Stomach (tissue), 9 donors: Measurements from ENCODE around the gene ERC1. TPM values are rescaled to one million over a fixed set of nuclear protein-coding genes. Genes with fewer than 3 reads are reported as not detected.

Source experiments
- DNase-seq, 2 donors: peaks; one replicate each; pipeline versions ENCODE4 v3.0.0 to v3.0.0-alpha.2; 2013 to 2019
- H3K27ac ChIP-seq, 5 donors: fragments of 200-600 bp in 4 of 5; sonication (generic) in 4 of 5; one replicate each; pipeline ENCODE4 v1.5.1; 2013 to 2019; ENCODE audit warnings: mild to moderate bottlenecking in 1 of 5, moderate library complexity in 1 of 5
- H3K27me3 ChIP-seq, 3 donors: fragments of 200-600 bp; sonication (generic); one replicate each; pipeline ENCODE4 v1.5.1; 2017 to 2019; ENCODE audit warnings: mixed run types in 1 of 3
- H3K36me3 ChIP-seq, 4 donors: fragments of 200-600 bp; sonication (generic); 1 replicate in 3 of 4; 2 replicates in 1 of 4; pipeline ENCODE4 v1.5.1; 2016 to 2019
- H3K4me1 ChIP-seq, 4 donors: fragments of 200-600 bp; sonication (generic); one replicate each; pipeline ENCODE4 v1.5.1; 2016 to 2019
- H3K4me3 ChIP-seq, 4 donors: fragments of 200-600 bp; sonication (generic) in 3 of 4; one replicate each; pipeline ENCODE4 v1.5.1; 2016 to 2019; ENCODE audit warnings: mild to moderate bottlenecking in 1 of 4
- H3K9me3 ChIP-seq, 4 donors: fragments of 200-600 bp; sonication (generic); one replicate each; pipeline ENCODE4 v1.5.1; 2016 to 2019
- EP300 ChIP-seq: sonication (generic); formaldehyde crosslinking; IDR thresholded peaks from one replicate; pipeline ENCODE4 v1.6.1; 2017; ENCODE audit warnings: antibody characterized with exemption
- POLR2A ChIP-seq, 4 donors: fragments of 450-650 bp; IDR thresholded peaks; one replicate each; pipeline ENCODE4 v1.6.1; 2016; ENCODE audit warnings: antibody characterized with exemption in 4 of 4, control low read depth in 2 of 4, mild to moderate bottlenecking in 1 of 4, moderate library complexity in 1 of 4
- POLR2AphosphoS5 ChIP-seq, 3 donors: sonication (generic); formaldehyde crosslinking; IDR thresholded peaks; one replicate each; pipeline ENCODE4 v1.6.1; 2016; ENCODE audit warnings: antibody characterized with exemption in 3 of 3
- whole genome bisulfite sequencing, 5 donors: extraction: QIAGEN DNeasy Blood & Tissue Kit in 3 of 5; methylation state at CpG; one replicate each; pipeline versions ENCODE4 v1.1.5 to v1.1.7; 2013 to 2018; 5-methylcytosine and 5-hydroxymethylcytosine counted together
- intact Hi-C: fragments of 100-400 bp; cut with DNase I; formaldehyde crosslinking; loops from one replicate; pipeline ENCODE4 v1.15.1; 2023; ENCODE audit warnings: low total_unique reads
- polyA plus RNA-seq, 3 donors: library from polyadenylated mRNA; stranded (reverse); fragments of 200-250 nt; gene quantifications; one replicate each; pipeline ENCODE4 v1.2.3, GENCODE V29; 2013
- total RNA-seq, 5 donors: library from RNA; depleted of rRNA; stranded (reverse); fragments of >200 nt; gene quantifications; one replicate each; pipeline versions ENCODE4 v1.1.0 to v1.2.3, GENCODE V29; 2014 to 2016
- TF ChIP-seq, protein P1 (sequence below), 7 experiments: fragments of 450-650 bp in 4 of 7; fragments of 200-600 bp in 3 of 7; sonication (generic) in 3 of 7; IDR thresholded peaks; one replicate each; pipeline ENCODE4 v1.5.1; 2016 to 2019; ENCODE audit warnings: antibody characterized with exemption in 7 of 7, control low read depth in 2 of 7, mild to moderate bottlenecking in 1 of 7
- donor health status: healthy with polysubstance abuse.
- donor health status: Bipolar disorder and iron deficiency.
- donor health status: healthy.

ERC1 gene
- total and polyA plus RNA-seq, 8 donors = 3.8 to 69.4 (median 51.6) TPM

DNA sequence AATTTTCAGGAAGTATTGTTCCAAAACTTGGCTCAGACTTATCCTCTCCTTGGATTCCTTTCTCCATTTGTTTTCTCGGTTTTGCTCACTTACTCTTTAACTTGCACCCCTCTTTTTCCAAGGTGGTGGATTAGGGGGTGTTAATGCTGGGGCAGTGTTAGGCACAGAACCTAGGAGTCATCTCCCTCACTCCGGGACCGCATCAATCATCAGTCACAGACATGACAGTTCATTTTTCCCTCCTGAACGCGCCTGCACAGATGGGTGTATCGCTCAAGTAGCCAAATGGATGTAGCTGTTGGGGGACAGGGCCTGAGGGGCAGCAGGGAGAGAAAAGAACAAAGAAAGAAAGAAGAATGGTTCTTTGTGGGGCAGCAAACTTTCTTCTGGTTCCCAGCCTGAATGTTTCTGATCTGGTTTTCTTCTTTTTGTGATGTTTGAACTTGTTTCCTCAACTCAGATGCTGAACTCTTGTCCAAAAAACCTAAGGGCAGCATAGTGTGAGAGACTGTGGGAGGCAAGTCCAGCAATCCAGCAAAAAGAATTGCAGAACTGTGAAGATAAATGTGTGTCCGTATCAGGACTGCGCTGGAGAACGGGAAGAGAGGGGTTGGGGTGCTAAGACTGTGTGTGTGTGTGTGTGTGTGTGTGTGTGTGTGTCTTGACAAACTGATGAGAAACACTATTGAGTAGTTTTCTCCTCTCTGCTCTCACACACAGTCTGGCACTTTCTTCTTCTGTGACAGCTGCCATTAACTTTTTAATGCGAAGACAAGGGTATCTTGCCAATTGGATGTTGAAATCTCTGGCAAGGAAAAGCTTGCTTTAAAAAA is 472.3 kb downstream of the ERC1 start:
- no peaks in the 10 kb centered on the region for H3K4me1 ChIP-seq
- WGBS, 5 donors = 87 to 93% (median 89%) methylated on average over 10 of the region's 10 CpGs
- no peaks in the 10 kb centered on the region for H3K9me3 ChIP-seq
- intact Hi-C loops = no loop called here
- no peak overlapping the region for H3K27ac ChIP-seq
- TF ChIP-seq EP300 = no peak
- TF ChIP-seq, protein P1, sequence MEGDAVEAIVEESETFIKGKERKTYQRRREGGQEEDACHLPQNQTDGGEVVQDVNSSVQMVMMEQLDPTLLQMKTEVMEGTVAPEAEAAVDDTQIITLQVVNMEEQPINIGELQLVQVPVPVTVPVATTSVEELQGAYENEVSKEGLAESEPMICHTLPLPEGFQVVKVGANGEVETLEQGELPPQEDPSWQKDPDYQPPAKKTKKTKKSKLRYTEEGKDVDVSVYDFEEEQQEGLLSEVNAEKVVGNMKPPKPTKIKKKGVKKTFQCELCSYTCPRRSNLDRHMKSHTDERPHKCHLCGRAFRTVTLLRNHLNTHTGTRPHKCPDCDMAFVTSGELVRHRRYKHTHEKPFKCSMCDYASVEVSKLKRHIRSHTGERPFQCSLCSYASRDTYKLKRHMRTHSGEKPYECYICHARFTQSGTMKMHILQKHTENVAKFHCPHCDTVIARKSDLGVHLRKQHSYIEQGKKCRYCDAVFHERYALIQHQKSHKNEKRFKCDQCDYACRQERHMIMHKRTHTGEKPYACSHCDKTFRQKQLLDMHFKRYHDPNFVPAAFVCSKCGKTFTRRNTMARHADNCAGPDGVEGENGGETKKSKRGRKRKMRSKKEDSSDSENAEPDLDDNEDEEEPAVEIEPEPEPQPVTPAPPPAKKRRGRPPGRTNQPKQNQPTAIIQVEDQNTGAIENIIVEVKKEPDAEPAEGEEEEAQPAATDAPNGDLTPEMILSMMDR (IDR thresholded peaks at IDR 0.05) = no peak
- TF ChIP-seq POLR2A (IDR thresholded peaks at IDR 0.05) = no peak
- TF ChIP-seq POLR2AphosphoS5 (IDR thresholded peaks at IDR 0.05) = no peak
- no peak overlapping the region for H3K4me3 ChIP-seq
- H3K27me3 ChIP-seq = no peaks in the 10 kb centered on the region
- H3K36me3 ChIP-seq = peaks cover 0 to 11% (median 5%) of the 10 kb centered on the region in 4 donors
- peak in 1 of 2 donors; percentile 23 for DNase-seq

DNA sequence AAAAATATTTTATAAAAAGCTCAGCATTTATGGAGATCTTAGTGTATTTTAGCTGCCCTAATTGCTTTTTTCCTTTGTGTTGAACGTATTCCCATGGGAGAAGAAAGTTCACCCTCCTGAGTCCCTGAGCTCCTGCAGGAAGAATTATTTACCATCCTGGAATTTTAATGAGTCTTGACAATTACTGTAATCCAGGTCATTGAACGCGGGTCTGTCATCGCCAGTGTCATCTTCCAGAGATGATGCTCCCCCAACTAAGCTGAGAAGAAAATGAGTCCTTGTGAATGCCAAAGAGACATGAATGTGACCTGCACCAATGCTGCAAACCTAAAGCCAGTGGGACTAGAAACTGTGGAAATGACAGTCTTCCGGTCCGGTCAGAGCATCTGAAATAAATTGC is 473.9 kb downstream of the ERC1 start:
- H3K4me1 ChIP-seq = no peaks in the 10 kb centered on the region
- H3K27me3 ChIP-seq = no peaks in the 10 kb centered on the region
- H3K36me3 ChIP-seq = peaks cover 0 to 11% (median 5%) of the 10 kb centered on the region in 4 donors
- no peak for TF ChIP-seq POLR2AphosphoS5 (IDR thresholded peaks at IDR 0.05)
- TF ChIP-seq, protein P1 (IDR thresholded peaks at IDR 0.05) = no peak
- no peak for TF ChIP-seq EP300
- no peak for TF ChIP-seq POLR2A (IDR thresholded peaks at IDR 0.05)
- no peaks in the 10 kb centered on the region for H3K9me3 ChIP-seq
- no peak for DNase-seq
- H3K27ac ChIP-seq = no peak overlapping the region
- WGBS, 5 donors = 95 to 99% (median 97%) methylated on average over 6 of the region's 6 CpGs
- H3K4me3 ChIP-seq = no peak overlapping the region
- intact Hi-C loops = no loop called here

DNA sequence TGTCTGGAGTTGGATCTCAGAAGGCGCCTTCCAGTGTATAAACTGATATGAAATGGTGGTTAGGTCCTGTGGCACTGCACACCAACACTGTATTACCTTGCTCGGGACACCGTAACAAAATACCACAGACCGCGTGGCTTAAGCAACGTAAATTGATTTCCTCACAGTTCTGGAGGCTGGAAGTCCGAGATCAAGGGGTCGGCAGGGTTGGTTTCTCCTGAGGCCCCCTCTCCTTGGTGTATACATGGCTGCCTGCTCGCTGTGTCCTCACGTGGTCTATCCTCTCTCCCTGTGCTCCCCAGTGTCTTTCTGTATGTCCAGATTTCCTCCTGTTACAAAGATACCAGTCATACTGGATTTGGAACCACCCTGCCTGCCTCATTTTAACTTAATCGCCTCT is 475.0 kb downstream of the ERC1 start:
- Histone ChIP-seq H3K4me3 (no peak overlapping the region), H3K27ac (no peak overlapping the region), H3K36me3 (peaks cover 0 to 11% (median 5%) of the 10 kb centered on the region in 4 donors), H3K9me3 (no peaks in the 10 kb centered on the region), H3K27me3 (no peaks in the 10 kb centered on the region), H3K4me1 (no peaks in the 10 kb centered on the region)
- WGBS, 5 donors = 92 to 98% (median 97%) methylated on average over 11 of the region's 11 CpGs
- TF ChIP-seq POLR2AphosphoS5 (IDR thresholded peaks at IDR 0.05) = no peak
- TF ChIP-seq EP300 = no peak
- no peak for TF ChIP-seq POLR2A (IDR thresholded peaks at IDR 0.05)
- TF ChIP-seq, protein P1 (IDR thresholded peaks at IDR 0.05) = no peak
- DNase-seq = no peak
- intact Hi-C loops = no loop called here

DNA sequence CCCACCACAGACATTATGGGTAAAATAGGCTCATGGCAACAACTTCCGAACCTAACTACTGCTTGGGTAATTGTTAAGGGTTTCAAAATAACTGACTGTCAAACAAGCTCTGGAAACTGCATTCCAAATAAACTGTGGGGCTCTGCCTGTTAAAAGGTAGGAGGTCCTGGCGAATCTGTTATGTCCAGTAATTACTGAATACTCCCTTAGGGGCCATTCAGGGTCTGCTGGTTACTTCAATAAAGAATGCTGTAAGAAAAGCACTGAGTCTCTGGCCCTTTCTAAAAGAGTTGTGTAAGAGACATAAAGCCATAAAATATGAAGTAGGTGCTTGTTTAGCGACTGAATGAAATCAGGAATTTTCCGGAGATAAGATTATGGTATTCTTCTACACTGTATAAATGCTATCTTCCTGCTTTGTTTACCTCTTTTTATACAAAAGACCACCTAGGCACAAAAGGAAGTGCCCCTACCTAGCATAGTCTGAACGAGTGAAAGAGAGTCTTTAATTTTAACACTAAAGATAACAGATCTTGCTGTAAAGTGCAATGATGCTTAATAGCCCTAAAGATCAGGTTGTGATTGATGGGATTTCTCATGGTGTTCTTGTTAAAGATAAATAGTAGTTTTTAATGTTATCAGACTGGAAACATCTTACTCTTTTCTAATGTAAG is 475.6 kb downstream of the ERC1 start:
- H3K36me3 ChIP-seq = peaks cover 0 to 11% (median 5%) of the 10 kb centered on the region in 4 donors
- H3K4me1 ChIP-seq = no peaks in the 10 kb centered on the region
- H3K9me3 ChIP-seq = no peaks in the 10 kb centered on the region
- no peak overlapping the region for H3K4me3 ChIP-seq
- 73 to 87% (median 78%) methylated on average over 5 of the region's 5 CpGs for WGBS, 5 donors
- no peaks in the 10 kb centered on the region for H3K27me3 ChIP-seq
- H3K27ac ChIP-seq = no peak overlapping the region
- no peak for DNase-seq
- TF ChIP-seq POLR2AphosphoS5 (IDR thresholded peaks at IDR 0.05) = no peak
- no peak for TF ChIP-seq POLR2A (IDR thresholded peaks at IDR 0.05)
- no peak for TF ChIP-seq EP300
- TF ChIP-seq, protein P1 (IDR thresholded peaks at IDR 0.05) = no peak
- intact Hi-C loops = no loop called here
